ENCODE results near the gene OR5K1. TPM values are rescaled to one million over a fixed set of nuclear protein-coding genes. Genes with fewer than 3 reads are reported as not detected.

Gene OR5K1
- total RNA-seq, 2 experiments from 2014 or later = not detected

- CTCF ChIA-PET = interaction anchor here (1.2 to 1.6 kb wide), 2 partner anchors 50 to 52 kb away, joined by 3 to 5 read pairs; no protein-coding TSS in a partner anchor
- peaks cover 28% of the 10 kb centered on the region for H3K36me3 Mint-ChIP-seq (ENCODE audit: low read depth)
- intact Hi-C loops (cut with micrococcal nuclease) = loop anchor here (1.0 to 10.0 kb wide), 8 partner anchors 14 to 1743 kb away; partner anchors contain the start of genes CMSS1, CPOX, RIOX2 and TBC1D23
- DNase-seq = peak; percentile 77
- H3K4me1 Mint-ChIP-seq (ENCODE audit: low read depth) = peaks cover 43% of the 10 kb centered on the region
- no peaks in the 10 kb centered on the region for H3K27me3 Mint-ChIP-seq (ENCODE audit: low read depth)
- no peaks in the 10 kb centered on the region for H3K9me3 Mint-ChIP-seq
- H3K27ac Mint-ChIP-seq = peak overlapping the region; percentile 79
- peak overlapping the region; percentile 89 for H3K4me3 Mint-ChIP-seq
These were observed 59.0 kb downstream of the OR5K1 start for GRCh38 chr3:98521897-98522543.

Other genes with a start within 250 kb of the OR5K1 start
- gene OR5H6, start 199.0 kb upstream of the OR5K1 start, total RNA-seq = not detected
- gene OR5H2, start 180.7 kb upstream of the OR5K1 start, total RNA-seq = not detected
- not detected for gene OR5K4, start 109.3 kb upstream of the OR5K1 start, total RNA-seq
- gene OR5K3, start 72.5 kb upstream of the OR5K1 start, total RNA-seq = not detected
- gene OR5K2, start 34.5 kb downstream of the OR5K1 start, total RNA-seq = not detected
- gene CLDND1, start 59.7 kb downstream of the OR5K1 start, total RNA-seq = 10 to 100 TPM; 91.7 to 94.6 TPM
- under 1 TPM; 0.25 to 0.26 TPM for gene GPR15, start 68.8 kb downstream of the OR5K1 start, total RNA-seq
- 10 to 100 TPM; 22.0 to 22.3 TPM for gene CPOX, start 130.4 kb downstream of the OR5K1 start, total RNA-seq